Fibroblast of the aortic adventitia (primary cell): ENCODE results near the gene HOXA6. TPM values are rescaled to one million over a fixed set of nuclear protein-coding genes. Genes with fewer than 3 reads are reported as not detected.

Experiments used
- DNase-seq: peaks from one replicate; pipeline ENCODE4 v3.0.0-alpha.2; 2010; ENCODE audit warnings: low read depth
- H3K4me3 ChIP-seq: 2 replicates; pipeline ENCODE4 v1.5.1; 2011; ENCODE audit warnings: low read depth, mild to moderate bottlenecking, control low read depth, low read length, moderate library complexity
- total RNA-seq: library from RNA; depleted of rRNA; stranded (reverse); fragments of >200 nt; gene quantifications from 2 replicates; pipeline ENCODE4 v1.2.3, GENCODE V29; 2012; ENCODE audit warnings: low replicate concordance
- TF ChIP-seq, protein P1 (sequence below): IDR thresholded peaks from 2 replicates; pipeline ENCODE4 v1.5.1; 2011; ENCODE audit warnings: mild to moderate bottlenecking, low read length, control low read depth, inconsistent platforms; ENCODE audit not compliant: insufficient read depth

Gene HOXA6
- total RNA-seq, 1 donor = not detected

GRCh38 chr7:27146491-27147198, 929 bp downstream of the HOXA6 start:
- TF ChIP-seq, protein P1, sequence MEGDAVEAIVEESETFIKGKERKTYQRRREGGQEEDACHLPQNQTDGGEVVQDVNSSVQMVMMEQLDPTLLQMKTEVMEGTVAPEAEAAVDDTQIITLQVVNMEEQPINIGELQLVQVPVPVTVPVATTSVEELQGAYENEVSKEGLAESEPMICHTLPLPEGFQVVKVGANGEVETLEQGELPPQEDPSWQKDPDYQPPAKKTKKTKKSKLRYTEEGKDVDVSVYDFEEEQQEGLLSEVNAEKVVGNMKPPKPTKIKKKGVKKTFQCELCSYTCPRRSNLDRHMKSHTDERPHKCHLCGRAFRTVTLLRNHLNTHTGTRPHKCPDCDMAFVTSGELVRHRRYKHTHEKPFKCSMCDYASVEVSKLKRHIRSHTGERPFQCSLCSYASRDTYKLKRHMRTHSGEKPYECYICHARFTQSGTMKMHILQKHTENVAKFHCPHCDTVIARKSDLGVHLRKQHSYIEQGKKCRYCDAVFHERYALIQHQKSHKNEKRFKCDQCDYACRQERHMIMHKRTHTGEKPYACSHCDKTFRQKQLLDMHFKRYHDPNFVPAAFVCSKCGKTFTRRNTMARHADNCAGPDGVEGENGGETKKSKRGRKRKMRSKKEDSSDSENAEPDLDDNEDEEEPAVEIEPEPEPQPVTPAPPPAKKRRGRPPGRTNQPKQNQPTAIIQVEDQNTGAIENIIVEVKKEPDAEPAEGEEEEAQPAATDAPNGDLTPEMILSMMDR = no peak
- no peak overlapping the region for H3K4me3 ChIP-seq
- DNase-seq = no peak

DNA sequence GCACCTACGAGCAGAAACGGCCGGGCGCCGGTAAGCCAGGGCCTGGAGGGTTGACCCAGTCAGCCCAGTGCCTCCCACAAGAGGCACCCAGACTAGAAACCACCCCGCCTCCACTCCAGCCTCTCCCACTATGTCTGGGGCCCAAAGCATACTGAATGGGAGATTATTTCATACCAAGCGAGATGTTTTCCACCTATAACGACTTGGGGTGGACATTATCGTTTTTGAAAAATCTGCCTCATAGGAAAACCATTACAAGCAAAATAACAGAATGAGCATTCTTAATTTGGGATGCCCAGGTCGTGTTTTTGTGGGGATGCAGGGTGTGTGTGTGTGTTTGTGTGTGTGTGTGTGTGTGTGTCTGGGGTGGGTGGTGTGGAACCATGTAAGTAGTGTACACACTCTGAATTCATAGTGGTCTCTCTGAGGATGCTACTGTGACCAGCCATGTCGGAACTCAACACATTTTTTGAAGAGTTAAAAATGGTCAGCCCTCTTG, 1.6 kb downstream of the HOXA6 start:
- DNase-seq = no peak
- H3K4me3 ChIP-seq = no peak overlapping the region
- TF ChIP-seq, protein P1 = no peak

GRCh38 chr7:27145165-27145913, 2.2 kb downstream of the HOXA6 start:
- no peak for DNase-seq
- no peak overlapping the region for H3K4me3 ChIP-seq
- TF ChIP-seq, protein P1 = no peak

GRCh38 chr7:27144781-27145164, 2.8 kb downstream of the HOXA6 start:
- no peak overlapping the region for H3K4me3 ChIP-seq
- no peak for DNase-seq
- TF ChIP-seq, protein P1 = no peak

DNA sequence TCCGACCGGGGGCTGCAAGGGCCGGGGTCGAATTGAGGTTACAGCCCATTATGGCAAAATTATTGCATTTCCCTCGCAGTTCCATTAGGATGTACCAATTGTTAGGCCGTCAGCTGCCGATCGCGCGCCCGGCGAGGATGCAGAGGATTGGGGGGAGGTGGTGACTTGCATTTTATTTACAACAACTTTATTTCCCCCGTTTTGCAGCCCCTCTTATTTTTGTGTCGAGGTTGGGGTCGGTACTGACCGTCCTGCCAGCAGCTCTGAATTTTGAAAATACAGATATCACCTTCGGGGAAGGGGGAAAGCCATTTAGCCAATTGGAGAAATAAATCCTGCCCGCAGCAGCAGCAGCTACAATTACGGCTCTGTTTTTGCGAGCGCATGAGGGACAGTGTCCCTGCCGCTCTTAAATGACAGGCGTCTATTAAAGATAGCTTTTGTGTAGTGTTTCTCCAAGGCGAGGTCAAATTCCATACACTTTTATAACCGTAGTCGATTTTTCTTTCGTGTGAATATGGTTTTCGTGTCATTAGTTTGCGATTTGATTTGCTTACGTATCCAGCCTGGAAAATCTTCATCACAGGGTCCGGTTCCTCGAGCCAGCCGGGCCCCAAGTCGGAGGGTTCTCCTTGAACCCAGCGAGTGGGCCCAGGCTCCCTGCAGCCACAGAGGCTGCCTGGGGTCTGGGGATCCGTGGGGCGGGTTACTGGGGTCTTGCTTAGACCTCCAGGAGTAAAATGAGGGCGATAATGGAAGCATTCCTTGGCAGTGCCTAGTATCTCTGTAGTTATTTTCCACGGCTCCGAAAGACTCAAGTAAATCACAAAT, 3.4 kb downstream of the HOXA6 start:
- no peak for DNase-seq
- no peak overlapping the region for H3K4me3 ChIP-seq
- TF ChIP-seq, protein P1 = no peak
